ENCODE data around the gene BPIFB3.
"Not testable (repeated sequence)": the region's sequence is repeated elsewhere in the genome, so short reads cannot be mapped to it uniquely, and the experiment has no call there.

Gene BPIFB3

DNA sequence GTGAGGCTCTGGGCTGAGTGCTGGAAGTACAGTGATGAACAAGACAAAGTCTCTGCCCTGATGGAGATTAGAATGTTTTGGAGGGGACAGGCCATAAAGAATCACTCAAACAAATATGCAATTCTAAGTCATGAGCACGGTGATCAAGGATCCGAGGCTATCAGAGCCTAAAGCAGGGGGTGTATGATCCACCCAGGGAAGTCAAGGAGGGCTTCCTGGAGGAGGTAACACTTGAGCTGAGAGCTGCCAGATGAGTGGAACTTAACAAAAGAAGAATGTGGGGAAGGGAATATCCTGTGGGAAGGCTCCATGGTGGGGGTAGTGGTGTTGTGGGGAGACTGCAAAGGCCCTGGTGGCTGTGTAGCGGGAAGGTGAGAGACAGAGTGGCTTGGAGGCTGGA, 38.0 kb downstream of the BPIFB3 start:
- DNase-seq: no peak

DNA sequence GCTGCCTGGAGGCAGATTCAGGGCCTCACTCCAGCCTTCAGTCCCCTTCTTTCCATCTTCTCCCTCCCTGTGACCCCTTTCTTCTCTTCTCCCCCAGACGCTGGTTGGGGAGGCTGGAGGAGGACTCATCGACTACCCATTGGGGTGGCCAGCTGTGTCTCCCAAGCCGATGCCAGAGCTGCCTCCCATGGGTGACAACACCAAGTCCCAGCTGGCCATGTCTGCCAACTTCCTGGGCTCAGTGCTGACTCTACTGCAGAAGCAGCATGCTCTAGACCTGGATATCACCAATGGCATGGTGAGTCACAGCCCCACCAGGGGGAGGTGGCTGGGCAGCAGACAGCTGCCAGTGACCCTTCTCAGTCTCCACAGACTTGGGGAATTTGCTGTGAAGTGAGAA, 38.7 kb downstream of the BPIFB3 start:
- no peak for DNase-seq

DNA sequence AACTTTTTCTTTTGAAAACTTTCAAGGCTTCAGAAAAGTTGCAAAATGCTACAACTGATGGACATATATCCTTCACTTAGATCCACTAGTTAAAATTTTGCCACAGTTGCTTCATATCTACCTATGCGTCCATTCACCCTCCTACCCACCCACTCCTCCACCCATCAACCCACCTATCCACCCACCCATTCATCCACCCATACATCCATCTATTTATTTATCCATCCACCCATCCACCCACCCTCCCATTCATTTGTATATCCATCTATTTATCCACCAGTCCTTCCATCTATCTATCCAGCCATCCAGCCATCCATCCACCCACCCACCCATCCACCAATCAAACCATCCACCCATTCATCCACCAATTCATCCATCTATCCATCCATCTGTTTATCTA, 39.4 kb downstream of the BPIFB3 start:
- DNase-seq: no peak

DNA sequence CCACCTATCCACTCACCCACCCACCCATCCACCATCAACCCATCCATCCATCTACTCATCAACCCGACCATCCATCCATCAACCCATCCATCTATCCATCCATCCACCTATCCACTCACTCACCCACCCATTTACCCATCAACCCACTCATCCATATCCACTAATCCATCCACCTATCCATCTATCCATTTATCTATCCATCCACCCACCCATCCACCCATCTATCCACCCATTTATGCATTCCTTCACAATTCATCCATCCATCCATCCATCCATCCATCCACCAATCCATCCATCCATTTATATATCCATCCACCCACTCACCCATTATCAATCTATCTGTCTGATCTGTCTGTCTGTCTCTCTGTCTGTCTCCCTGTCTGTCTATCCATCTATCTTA, 39.9 kb downstream of the BPIFB3 start:
- no peak for DNase-seq

DNA sequence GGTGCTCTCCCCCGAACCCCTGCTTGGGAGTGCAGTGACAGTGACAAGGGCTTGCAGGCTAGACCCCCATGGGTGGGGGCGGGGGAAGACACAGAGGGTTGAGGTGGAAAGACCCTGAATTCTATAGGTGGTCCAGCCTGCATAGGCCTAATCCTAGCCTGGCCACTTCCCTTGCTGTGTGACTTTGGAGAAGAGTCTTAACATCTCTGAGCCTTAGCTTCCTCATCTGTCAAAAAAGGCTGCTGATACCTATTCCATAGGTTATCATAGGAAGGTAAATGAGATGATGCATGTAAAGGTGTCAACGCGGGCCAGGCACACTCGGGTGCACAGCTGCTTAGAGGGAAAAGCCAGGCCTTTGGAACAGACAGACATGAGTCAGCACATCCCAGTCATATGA, 41.5 kb downstream of the BPIFB3 start:
- DNase-seq: no peak

DNA sequence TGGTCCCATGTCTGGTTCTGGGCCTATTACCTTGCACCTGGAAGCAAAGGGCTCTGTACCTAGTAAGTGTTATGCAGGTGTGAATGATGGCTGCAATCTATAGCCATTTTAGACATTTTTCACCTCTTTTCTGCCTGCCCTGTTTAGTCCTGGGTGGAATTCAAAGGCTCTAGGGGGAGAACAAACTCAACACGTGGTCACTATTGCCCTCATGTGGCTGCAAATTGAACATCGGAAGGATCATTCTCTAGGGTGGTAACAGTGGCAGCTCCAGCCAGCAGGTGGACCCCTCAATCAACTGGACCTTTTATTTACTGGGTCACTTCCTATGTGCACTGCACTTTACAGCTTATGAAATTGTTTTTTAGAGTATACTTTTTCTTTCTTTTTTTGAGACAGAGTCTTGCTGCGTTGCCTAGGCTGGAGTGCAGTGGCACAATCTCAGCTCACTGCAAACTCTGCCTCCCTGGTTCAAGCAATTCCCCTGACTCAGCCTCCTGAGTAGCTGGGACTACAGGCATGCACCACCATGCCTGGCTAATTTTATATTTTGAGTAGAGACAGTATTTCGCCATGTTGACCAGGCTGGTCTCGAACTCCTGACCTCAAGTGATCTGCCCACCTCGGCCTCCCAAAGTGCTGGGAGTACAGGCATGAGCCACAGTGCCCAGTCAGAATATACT, 42.3 kb downstream of the BPIFB3 start:
- not testable (repeated sequence) for DNase-seq

DNA sequence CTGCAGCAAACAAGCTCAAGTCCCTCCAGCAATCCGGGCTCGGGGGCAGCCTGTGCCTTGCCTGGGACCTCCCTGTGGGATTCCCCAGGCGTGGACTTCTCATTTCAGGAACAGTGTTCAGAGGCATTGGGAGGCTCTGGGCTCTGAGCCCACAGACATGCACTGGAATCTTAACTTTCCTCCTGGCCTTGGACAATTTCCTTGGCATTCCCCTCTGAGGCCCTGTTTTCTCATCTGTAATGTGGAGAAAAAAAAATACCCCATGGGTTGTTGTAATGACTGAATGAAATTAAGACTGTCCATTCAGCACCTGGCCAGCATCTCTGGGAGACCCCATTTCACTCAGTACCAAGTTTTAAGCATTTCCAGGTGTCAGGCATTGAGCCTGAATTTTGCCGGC, 43.3 kb downstream of the BPIFB3 start:
- no peak for DNase-seq

DNA sequence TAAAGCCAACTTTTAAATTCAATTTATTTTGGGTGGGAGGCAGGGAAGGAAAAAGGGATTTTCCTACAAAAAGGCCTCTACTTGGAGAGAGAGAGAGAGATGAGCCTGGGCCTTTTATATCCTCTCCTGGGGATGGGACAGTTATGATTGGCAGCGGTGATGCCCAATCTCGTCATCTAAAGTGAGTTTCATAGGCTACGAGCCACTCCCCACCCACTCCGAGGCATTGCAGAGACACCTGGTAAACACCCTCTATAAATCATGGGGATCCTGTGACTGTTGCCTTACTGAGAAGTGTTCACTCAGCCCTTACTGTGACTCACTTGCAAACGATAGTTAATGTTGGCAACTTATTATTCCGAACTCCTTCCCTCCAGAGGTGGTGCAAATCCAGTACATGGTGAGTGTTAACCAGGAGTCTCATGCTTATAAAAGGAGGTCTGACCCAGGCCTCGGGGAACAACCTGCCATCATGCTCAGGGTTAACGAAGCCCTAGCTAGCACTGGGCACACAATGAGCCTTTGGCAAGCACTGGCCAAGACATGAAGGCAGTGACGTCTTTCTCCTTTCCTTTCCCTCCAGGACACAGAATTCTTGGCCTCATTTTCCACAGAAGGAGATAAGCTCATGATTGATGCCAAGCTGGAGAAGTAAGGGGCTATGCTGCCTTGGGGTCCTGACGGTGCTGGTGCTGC, 46.3 kb downstream of the BPIFB3 start:
- DNase-seq: no peak

DNA sequence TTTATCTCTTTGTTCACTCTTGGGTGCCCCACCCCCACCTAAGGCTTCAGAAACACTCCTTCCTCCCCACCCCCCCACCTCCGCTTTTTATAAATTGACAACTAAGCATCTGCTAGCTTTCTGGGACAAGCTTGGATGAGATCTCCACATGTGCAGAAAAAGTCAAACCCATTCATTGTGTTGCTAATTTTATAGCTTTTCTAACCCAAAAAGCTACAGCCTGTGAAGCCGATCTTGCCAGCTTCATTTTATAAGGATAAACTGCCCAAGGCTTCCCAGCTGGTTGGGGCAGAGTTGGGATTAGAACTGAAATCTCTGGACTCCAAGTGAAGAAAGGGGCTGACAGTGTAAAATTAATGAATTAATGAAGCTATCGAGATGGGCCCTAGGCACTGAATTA, 49.9 kb downstream of the BPIFB3 start:
- DNase-seq: no peak

DNA sequence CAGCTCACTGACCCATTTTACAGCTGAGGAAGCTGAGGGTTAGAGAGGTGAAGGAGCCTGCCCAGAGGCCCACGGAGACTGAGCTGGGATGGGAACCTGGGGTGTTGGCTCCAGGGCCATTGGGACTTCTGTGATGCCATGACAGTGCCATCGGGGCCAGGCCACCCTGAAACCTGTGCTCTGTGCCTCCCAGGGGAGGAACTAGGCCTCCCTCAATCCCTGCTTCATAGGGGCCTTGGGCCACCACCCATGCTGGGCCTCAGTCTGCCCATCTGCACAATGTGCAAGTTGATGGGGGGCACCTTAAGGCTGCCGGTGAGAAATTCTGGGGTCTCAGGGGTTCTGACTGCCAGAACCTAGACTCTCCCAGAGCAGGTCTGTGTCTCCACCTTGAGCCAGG, 50.6 kb downstream of the BPIFB3 start:
- DNase-seq: no peak

DNA sequence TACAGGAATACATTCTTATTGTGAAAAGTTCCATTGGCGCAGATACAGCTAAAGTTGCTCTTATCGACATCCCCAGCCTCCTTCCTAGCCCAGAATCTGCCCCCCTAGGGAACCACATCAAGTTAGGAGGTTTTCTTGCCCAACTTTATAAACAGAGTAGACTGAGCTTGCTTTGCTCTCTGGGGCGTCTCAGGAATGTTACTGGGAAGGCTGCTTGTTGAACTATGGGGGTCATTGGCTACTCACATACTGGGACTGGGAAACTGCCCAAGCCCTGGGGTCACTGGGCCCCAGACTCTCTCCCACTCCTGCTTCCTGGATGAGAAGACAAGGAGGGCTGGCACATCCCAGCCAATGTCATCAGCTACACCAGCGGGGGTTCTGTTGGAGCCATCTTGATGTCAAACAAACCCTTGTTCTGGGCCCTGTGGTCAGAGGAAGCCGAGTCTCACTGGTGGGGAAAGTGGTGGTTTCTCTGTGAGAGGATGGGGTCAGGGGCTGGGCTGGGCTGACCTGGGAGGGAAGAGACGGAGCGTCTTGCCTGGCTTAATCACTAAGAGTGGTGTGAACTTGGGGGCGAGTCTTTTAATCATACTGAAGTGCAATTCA, 51.7 kb downstream of the BPIFB3 start:
- DNase-seq: no peak

DNA sequence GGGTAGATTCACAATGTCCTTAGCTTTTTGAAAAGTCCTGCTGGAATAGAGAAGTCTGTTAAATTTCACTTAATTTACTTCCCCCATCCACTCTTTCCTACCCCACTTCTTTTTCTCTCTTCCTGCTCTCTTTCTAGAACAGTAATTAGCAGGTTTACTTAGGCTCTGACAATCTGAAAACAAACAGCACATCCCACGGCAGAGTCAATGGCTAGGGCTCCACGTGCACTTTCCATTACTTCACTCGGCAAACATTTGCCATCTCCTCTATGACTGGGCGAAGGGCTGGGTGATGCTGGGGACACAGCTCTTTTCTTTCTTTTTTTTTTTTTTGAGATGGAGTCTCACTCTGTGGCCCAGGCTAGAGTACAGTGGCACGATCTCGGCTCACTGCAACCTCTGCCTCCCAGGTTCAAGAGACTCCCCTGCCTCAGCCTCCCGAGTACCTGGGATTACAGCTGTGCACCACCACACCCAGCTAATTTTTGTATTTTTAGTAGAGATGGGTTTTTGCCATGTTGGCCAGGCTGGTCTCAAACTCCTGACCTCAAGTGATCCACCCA, 52.4 kb downstream of the BPIFB3 start:
- DNase-seq: not testable (repeated sequence)

DNA sequence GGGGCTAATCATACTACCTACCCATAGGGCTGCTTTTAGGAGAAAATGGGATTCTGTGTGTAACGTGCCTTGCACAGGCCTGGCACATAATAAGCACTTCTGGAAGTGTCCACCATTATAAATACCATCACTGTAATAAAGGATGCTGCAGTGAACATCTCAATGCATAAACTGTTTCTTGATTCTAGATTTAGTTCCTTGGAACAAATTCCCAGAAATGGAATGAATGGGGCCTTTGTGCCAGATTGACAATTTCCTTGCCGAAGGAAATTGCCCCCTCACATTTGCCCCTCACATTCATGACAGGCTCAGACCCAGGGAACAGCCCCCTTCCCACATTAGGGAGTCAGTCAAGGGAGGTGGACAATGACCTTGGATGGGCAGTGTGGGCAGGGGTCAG, 55.0 kb downstream of the BPIFB3 start:
- no peak for DNase-seq

DNA sequence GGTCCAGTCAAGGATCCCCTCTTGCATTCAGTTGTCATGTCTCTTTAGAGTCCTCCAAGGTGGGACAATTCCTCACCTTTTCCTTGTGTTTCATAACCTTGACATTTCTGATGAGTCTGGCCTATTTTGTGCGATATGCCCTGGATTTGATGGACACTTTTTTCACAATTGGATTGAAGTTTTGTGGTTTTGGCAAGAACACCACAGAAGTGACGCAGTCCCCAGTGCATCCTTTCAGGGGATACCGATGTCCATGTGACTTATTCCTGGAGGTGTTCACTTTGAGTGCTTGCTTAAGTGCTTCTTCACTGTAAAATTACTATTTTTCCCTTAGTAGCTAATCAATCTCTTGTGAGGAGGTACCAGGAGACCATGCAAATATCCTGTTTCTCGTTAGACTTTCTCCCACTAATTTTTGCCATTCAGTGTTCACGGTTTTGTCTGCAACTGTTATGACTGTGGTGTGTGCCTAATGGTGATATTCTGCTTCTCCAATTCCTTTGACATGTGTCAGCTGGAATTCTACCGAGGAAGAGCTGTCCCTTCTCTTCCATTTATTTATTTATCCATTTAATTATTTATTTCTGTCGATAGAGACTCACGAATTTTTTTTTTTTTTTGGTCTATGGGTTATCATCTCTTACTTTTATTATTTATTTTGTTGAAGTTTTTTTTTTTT, 56.6 kb downstream of the BPIFB3 start:
- DNase-seq: no peak

DNA sequence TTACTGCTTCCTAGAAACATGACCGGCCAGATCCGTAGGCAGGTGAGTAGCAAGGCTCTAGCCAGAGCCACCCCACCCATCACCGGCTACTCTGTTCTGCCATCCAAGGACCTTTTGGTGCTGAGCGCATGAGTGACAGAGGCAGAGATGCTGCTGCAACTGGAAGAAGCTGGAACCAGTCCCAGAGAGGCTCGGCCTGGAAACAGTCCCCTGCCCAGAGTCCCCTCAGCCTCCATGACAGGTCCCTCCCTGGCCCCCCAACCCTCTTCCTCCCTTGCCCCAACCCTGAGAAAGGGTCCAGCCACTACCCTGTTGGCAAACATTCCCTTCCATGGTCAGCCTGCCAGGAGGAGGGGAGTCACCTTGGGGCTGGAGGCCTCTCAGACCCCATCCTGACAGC, 57.6 kb downstream of the BPIFB3 start:
- DNase-seq: no peak

DNA sequence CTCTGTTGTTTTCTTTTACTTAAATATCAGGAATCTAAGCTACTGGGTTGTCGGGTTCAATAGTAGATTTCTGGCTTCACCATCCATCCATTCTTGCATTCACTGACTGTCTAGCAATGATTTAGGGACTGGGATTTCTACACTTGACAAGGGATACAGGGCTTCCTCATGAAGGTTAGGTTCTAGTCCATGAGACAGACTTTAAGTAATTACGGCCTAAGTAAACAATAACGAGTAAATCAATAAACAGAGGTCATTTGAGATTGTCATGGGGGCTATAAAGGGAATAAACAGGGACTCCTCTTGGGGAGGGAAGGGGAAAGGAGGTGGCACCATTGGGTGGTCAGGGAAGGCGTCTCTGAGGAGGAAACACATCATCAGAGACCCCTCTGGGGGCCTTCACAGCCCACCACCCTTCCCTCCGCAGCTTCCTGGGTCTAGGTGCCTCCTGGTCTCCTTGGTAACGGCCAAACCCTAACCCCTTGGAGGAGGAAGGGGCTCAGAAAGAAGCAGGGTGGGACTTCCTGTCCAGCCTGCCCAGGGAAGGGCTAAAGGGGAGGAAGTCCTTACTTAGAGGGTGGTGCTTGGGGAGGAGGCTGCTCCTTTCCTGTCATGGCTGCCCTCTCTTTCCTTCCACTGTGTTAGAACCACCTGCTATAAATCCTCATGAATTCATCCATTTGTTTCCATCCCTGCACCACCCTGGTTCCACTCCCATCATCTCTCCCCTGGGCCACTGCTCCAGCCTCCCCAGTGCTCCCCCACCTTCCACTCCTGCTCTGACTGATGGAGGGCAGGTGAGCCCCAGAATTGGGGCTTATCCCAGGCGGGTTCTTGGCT, 59.1 kb downstream of the BPIFB3 start:
- no peak for DNase-seq

DNA sequence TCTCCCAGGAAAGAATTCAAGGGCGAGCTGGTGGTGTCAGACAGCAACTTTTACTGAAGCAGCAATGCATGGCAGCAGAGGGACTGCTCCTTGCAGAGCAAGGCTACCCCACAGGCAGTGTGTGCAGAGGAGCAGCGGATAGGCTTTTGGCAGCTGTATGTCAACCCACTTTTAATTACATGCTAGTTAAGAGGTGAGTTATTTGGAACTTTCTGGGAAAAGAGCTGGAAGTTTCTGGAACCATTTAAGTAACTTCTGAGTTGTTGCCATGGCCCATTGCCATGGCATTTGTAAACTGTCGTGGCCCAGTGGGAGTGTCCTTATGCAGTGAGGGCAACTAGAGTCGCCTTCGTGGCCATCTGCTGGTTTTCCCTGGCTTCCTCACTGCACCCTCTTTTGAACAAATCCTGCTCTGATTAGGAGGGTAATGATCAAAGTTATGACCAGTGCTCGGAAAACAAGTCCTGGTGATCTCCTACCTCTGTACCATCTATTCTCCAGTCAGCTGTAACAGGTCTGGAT, 59.7 kb downstream of the BPIFB3 start:
- DNase-seq: no peak

DNA sequence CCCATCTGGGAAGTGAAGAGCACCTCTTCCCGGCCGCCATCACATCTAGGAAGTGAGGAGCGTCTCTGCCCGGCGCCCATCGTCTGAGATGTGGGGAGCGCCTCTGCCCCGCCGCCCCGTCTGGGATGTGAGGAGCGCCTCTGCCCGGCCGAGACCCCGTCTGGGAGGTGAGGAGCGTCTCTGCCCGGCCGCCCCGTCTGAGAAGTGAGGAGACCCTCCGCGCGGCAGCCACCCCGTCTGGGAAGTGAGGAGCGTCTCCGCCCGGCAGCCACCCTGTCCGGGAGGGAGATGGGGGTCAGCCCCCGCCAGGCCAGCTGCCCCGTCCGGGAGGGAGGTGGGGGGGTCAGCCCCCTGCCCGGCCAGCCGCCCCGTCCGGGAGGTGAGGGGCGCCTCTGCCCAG, 61.8 kb downstream of the BPIFB3 start:
- not testable (repeated sequence) for DNase-seq

DNA sequence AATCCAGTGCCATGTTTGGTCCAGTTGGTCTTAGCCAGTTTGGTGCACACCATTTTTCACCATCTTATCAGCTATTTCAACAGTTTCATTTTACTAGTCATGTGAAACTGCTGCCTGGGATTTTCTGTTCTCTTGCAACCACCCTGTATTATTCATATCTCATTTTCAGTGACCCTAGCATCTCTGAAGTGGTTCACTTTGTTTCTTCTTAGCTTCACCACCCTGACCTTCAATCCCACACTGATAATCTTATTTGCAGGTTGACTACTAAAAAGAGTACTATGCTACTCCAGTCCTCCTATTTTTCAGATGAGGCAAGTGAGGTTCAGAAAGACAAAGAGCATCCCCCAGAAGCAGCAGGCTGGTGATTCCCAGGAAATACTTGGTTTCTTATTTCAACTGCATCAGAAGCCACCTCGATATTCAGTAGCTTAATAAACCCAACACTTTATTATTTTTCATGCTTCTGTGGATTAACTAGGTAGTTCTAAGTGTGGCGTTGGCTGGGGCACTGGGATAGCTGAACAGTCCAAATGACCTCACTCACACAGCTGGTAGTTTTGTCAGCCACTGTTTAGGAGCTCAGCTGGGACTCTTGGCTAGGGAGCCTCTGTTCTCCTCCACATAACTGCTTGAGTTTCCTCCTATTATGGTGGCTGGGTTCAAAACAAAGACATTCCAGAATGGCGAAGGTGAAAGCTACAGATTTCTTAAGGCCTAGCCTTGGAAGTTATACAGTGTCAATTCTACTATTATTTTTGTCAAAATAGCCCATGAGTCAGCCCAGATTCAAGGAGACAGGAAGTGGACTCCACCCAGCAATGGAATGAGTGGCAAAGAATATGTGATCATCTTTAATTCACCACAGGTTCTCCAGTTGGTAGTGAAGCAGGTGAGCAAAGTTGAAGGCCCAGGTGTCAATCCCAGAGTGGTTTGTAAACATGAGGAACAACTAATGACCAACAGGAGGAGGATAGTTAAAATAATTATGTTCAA, 66.3 kb downstream of the BPIFB3 start:
- DNase-seq: no peak

DNA sequence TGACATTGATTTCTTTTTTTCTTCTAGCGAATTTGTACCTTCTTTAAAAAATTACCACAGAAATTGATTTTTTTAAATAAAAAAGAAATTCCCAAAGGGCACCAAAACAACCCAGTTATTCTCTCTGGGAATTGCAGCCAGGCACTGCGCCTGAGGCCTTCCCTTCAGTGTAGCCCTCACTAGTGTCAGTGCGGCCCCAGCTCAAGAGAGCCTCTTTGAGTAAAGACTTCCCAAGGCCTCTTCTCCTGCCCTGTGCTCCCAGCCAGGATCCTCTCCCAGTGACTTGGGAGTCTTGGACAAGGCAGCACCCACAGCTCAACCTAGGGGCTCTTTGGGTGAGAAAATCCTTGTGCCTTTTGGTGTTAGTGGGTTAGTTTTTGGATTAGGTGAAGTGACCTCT, 67.2 kb downstream of the BPIFB3 start:
- DNase-seq: no peak

DNA sequence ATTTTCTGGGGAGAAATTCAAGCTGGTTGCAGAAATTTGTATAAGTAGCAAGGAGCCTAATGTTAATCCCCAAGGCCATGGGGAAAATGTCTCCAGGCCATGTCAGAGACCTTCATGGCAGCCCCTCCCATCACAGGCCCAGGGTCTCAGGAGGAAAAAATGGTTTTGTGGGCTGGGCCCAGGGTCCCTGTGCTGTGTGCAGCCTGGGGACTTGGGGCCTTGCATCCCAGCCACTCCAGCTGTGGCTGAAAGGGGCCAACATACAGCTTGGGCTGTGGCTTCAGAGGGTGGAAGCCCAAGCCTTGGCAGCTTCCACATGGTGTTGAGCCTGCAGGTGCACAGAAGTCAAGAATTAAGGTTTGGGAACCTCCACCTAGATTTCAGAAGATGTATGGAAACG, 68.6 kb downstream of the BPIFB3 start:
- DNase-seq: not testable (repeated sequence)
